ENCODE measurements around the gene STX16.

Gene STX16

DNA sequence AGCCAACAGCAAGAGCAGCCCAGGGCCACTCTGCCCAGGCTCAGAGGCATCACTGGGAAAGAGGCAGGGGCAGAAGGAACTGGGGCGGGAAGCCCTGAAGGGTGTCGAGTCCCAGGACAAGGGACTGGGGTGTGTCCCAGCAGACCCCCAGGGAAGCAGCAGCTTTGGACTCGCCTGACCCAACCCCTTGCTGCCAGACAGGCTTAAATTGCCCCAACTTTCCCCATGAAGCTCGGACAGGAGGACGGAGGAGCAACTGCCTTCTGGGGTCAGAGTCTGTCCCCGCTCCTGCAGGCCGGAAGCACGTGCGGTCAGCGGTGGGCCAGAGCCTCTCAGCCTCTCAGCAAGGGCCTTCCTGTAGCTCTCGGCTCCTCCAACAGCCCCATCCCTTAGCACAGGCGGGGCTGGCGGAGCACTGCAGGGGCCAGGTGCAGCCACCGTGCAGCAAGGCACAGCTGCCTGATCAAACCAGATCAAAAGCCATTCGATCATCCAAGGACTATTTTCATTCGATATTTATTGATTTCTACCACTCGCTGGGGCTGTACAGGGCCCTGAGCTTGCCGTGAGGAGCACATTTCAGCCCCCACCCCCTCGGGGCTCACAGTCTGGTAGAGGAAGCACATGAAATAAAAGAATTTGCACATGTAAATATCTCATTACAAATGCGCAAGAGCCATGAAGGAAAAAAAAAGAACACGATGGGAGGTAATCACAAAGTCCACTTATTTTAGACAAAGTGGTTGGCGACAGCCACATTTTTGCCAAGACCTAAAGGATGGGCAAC, 31.8 kb upstream of the STX16 start:
- DNase-seq = no peak

DNA sequence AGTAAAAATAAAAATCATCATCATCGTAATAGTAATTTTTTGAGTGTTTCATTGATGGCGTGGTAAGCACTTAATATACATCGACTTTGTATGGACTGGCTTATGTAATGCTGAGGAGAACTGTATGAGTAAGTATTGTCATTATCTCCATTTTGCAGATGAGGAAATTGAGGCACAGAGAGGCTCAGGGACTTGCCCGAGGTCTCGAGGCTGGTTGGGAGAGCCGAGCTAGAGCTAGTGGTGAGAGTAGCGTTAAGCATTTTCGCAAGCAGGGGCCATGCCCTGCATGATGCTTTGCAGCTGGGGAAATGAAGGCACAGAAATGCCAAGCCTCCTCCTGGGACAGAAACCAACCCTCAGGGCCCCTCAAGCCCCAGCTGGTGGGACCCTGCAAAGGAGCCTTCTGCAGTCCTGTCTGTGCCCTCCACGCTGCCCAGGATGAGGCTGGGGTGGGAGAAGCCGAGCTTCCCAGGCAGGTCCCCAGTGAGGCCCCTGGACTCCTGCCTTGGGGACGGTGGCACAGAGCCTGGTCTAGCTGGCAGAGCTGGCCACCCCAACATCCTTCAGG, 31.1 kb upstream of the STX16 start:
- DNase-seq = no peak

DNA sequence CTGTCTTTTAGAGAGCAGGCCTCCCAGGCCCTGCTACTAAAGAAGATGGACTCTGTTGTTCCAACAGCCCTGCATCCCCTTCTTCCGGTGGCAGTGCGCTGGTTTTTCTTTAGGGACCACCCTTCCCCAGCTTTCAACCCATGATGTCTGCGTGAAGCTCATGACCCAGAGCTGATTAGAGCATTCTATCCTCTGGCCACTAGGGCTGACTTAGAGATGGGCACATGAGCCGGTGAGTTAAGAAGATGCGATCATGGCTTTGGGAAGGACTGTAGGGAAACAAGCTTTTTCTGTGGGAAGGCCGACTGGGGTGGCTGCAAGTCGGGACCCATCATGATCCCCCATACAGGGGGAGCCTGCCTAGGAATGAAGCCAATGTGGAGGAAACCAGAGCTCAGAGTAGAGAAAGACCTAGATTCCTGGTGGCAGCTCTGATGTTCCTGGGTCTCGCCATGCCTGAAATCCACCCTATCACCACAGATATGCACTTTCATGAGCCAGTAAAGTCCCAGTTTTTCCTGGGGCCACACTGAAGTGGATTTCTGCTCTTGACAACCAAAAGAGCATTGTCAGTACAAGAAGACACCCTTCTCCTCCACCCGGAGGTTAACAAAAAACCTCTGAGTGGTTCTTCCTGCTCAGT, 29.1 kb upstream of the STX16 start:
- no peak for DNase-seq

DNA sequence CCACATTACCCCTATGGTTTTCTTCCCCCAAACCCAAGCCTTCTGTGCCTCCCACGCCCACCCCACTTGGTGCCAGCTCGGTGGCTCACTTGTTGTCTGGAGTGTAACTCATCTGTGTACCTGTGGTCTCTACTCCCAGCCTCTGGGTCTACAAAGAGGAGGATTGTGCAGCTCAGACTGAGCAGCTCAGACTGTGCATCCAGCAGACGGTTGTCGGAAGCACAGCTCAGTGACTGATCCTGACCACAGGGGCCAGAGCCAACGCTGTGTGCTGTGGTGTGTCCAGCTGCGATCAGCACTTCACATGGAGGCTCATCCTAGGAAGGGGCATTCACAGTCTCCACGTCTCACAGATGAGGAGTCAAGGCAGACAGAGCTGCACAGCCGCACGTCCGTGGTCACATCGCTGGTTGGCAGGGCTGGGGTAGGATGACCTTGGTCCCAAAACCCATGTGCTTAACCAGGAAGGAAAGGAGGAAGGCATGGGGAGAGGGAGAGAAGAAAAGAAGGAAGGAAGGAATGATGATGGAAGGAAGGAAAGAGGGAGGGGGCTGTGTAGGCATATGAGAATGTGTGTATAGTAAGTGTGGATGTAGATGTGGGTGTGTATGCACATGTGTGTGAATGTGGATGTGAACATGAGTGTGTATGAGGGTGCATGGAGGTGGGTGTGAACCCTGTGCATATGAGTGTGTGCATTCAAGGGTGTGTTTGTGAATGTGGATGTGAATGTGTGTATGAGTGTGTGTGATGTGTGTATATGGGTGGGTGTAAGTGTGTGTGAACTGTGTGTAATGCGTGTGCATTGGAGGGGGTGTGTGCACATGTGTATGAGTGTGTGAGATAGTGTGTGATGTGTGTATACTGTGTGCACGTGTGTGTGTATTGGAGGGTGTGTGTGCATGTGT, 28.2 kb upstream of the STX16 start:
- no peak for DNase-seq

DNA sequence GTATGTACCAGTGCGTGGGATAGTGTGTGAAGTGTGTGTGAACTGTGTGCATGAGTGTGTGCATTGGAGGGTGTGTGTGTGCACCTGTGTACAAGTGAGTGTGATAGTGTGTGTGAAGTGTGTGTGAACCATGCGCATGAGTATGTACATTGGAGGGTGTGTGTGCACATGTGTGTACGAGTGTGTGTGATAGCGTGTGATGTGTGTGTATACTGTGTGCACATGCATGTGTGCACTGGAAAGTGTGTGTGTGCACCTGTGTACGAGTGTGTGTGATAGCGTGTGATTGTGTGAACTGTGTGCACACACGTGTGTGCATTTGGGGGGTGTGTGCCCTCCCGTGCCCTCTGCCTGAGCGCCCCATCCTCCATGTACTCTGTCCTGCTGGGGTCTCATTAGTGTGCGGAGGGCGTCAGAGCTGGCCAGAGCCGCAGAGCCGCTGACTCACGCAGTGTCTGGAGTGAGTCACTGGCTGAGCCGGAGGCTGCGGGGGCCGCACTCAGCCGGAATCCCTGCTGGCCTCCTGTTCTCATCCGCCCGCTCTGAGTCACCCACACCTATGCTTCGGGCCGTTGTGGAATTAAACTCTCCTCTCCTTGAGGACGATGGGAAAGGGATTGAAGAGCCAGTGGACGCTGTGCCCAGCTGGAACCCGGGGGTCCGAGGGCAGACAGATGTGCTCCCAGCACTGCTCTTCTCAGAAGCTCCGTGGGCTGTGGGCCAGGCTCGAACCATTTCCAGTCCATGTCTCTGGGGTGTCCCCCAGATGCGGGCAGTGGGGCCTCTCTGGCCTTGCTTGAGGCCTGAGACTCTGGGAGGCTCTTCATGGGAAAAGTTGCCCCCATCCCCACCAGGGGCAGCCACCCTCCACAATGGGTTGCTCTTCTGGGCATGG, 27.3 kb upstream of the STX16 start:
- DNase-seq = no peak

DNA sequence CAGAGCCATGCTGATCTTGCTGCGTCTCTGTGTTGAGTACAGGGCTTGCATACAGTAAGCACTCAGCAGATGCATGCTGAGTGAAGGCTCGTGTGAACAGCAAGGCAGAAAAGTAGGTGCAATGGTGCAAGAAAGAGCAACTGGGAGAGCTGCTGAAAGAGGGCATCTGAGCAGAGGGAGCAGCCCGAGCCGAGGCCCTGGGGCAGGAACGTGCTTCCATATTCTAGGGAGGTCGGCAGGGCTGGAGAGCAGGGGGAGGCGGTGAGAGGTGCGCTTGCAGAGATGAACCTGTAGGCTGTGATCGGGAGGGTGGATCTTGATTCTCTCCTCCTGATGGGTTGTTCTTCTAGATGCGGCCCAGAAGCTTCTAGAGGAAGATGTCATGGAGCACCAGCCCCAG, 26.4 kb upstream of the STX16 start:
- DNase-seq = no peak

DNA sequence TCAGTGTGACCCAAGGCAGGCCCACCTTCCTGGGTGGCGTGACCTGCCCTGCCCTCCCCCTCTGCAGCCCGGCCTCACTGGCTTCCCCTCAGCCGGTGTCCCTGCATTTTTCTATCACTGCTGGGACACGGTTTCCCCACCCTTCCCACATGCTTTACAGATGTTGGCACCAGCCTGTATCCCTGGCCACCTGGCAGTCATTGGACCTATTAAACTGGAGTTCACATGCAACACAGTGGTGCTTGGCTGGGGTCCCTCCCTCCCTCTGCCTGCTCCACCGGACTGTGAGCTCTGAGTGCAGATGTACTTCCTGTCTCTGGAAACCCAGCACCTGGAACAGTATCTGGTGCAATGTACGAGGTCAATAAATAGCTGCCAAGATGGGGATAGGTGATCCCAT, 25.5 kb upstream of the STX16 start:
- DNase-seq = no peak

DNA sequence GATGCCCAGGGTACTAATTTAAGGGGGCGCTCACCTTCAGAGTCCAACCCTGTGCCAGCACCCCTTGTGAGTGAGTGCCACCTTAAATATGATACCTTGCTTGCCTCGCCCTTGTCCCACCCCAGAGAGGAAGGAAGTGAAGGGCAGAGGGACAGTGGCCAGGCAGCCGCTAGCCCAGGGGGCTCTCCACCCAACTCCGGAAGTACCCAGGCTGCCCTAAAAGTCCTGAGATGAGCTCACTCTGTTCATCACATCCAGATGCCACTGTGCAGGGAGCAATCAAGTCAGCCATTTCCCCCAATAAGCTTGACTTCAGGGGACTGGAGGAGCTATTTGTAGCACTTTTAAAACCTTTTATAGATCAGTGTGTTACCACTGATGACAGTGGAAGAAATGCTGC, 25.0 kb upstream of the STX16 start:
- DNase-seq = no peak

DNA sequence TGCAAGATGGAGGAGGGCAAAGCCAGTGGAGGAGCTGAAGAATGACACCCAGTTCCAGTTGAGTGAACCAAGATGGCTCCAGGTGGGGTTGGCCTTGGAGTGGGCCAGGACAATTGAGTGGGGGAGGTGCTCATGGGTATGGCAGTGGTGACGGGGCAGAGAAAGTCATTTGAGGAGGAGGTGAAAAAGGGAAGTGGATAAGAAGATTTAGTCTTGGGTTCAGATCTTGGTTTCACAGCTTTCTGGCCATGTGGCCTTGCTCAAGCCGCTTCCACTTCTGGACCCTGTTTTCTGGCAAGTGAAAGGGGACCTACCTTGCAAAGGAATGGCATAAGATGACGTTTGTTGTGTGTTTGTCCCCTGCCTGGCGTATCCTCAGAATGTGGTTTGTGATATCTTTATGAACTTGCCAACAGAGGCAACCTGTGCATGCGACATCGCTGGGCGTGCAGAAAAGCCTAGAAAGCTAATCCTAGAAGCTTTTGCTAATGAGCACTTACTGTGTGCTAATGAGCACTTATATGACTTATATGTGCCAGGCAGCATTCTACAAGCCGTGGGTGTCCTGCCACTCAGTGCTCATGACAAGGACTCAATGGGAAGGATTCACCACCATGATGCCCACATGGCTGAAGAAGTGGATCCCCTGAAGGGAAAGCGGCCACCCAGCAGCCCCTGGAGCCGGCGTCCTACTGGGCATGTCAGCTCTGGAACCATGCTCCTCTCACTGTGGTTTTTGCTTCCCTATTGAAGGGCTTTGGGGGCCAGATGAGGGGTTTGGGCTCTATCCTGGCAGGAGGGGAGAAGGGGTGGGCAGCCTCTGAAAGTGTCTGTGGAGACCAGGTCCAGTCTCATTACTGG, 23.6 kb upstream of the STX16 start:
- no peak for DNase-seq

DNA sequence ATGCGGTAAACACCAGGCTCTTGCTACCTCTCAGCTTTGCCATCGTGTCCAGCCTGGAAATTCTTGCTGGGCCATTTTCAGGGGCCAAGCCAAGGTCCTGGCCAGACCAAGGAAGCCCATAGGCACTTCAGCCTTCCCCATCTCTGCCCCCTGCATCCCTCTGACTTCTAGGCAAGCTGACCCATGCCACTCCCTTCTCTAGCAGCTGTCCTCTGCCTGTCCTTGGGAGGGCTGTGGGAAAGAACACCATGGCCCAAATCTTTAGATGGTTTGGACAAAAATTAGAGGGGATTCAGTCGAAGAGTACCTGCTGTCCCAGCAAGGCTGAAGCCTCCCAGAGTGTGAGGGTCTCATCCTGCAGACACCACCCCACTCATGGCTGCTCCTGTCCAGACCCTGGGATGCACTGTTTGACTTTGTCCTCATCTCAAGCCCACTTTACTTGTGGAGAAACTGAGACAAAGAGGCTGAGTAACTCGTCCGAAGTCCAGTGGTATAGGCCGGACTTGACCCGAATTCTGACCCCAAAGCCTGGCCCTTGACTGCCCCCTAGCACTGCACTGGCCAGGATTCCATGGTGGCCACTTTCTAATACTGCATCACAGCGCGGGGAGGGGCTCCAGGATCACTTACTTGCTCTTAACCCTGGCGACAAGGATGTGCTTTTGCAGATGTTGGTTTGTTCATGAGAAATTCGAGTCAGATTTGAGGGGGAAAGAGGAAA, 22.4 kb upstream of the STX16 start:
- no peak for DNase-seq

DNA sequence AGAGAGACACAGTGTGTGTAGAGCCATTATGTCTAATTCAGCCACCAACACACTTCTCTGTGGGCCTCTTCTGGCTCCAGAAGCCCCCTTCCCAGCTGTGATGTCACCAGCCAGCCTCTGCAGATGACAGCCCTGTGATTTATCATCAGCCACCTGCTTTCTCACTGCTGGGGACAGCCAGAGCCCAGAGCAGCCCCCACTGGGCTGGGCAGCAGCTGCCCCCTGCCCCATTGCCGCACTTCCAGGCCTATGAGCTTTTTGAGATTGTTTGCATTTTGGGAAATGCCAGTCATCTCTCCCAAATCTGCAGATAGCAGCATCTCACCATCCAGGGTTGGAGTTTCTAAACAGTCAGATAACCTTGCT, 21.9 kb upstream of the STX16 start:
- no peak for DNase-seq

DNA sequence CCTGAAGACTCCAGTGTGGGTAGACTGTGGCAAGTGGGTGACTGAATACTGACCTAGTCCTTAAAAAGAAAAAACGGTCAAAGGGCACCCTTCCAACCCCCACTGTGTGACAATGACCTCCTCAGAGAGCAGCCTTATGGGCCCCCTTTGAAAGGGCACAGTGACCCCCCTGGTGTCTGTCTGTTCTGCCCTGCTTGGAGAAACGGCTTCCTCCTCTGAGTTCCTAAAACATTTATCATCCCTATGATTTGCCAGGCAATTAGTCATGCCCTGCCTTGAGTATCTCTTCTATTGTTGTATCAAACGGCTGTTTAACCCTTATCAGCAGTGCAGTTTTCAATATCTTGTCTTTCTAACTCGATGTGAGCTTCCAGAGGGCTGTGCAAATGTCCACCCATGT, 21.0 kb upstream of the STX16 start:
- DNase-seq = no peak

DNA sequence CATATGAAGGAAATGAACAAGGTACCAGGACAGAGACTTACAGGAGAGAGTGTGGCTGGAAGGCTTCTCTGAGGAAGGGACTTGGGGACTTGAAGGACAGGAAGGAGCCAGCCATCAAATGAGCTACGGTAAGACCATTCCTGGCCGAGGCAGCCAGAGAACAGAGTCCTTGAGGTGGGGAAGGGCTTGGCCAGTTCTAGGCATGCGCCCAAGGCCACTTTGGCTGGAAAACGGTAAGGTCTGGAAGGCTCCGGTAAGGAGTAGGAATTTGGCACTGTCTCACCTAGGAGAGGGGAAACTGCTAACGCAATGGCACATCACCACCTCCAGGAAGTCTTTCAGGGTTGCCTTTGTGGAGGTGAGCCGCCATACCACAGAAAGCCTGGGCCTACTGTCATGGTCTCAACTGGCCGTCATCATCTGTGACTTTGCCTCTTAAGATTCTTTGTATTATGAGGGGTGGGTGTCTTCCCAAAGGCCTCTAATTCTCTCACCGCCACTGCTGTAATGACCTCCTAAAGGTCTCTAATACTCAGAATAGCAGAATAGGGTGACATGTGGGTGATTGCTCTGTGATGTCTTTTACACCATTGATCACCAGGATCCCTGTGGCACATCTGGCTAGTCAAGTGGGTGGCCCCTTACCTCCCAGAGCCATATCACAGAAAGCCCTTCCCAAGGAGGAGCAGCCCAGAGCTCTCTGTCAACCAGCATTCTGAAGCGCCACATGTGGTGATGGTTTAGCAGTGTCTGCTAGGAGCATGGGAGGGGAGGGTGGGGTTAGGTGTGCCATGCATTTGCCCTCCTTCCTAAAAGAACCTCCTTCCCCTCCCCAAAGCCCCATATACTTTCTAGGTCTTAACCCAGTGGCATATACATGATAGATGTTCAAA, 17.7 kb upstream of the STX16 start:
- DNase-seq = no peak

DNA sequence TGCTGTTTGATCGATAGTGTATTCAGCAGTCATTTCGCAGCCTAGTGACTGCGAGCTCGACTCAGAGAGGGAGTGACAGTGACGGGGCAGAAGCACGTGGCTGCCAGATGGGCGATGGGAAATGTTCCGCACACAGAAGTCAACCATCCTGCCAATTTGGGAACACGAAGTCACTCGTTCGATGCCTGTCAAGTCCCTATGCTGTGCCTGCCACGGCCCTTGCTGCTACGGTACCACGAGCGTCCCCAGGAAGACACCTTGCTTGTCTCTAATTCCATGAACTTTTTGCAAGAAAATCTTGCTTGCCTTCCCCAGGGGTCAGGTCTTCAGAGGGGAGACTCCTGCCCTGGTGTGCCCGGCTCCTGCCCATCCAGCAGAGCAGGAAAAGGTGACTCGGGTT, 17.0 kb upstream of the STX16 start:
- DNase-seq = no peak

DNA sequence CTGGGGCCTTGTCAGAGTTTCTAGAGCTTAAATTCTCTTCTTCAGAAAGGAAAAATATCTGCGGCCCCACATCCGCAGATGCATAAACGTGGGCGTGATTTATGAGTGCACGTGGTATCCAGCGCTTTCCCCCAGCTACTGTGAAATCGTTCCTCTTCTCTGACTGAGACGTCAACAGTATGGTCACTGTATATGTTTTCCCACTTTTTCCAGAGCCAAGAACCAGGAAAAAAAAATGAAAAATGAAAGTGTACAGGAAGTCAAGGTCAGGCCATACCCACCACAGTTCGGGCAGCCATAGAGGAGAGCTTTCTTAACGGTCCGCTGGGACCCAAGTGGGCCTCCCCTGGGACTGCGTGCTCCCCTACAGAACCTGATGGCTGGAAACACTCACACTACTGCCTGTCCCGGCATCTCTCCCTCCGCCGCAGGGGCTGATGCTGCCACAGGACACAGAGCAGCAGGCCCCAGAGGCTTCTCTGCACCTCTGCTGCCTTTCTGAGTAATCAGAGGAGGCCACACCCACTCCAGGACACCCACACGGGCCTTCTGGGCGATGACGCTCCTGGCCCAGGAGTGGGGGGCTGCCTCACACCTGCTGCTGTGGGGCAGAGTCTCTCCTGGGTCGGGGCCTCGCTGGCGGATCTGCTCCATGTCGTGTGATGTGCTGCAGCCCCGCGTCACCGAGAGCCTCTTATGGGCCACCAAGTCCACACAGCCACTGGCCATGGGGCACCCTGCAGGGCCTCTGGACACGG, 16.4 kb upstream of the STX16 start:
- DNase-seq = no peak

DNA sequence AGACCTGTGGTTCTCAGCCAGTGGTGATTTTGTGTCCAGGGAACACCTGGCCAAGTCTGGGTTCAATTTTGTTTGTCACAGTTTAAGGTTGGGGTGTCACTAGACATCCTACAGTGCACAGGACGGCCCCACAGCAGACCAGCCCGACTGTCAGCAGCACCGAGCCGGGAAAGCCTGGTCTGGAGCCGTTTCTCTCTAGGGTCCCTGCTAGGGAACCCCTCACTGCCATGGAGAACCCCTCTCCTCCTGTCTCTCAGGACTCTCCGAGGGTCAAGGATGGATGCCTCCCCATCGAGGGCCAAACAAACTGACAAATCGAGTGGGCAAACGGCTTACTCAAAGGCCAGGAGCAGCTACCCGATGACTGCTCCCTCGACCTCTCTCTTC, 15.8 kb upstream of the STX16 start:
- no peak for DNase-seq

DNA sequence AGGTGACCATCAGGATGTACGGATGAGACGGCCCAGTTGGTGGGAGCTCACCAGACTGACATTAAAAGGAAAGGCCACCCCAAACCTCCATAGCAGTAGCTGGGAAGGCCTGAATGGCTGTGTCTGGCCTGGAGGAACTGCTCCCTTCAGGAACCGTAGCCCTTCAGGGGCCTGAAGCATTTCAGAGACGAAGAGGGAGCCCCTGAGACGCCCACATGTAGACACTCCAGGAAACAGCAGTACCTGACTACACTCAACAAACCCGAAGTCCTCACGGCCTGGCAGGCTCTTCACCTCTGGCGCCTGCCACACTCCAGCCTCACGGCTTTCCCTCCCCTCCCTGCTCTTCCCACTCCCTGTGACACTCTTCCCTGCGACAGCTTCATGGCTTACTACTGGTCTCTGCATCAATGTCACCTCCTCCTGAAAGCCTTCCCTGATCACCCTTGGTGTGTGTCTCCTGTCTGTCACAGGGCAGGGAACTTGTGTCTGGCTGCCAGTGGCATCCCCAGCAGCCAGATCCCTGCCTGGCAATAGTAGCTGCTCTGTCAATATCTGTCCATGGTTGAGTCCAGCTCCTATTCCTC, 14.6 kb upstream of the STX16 start:
- no peak for DNase-seq

DNA sequence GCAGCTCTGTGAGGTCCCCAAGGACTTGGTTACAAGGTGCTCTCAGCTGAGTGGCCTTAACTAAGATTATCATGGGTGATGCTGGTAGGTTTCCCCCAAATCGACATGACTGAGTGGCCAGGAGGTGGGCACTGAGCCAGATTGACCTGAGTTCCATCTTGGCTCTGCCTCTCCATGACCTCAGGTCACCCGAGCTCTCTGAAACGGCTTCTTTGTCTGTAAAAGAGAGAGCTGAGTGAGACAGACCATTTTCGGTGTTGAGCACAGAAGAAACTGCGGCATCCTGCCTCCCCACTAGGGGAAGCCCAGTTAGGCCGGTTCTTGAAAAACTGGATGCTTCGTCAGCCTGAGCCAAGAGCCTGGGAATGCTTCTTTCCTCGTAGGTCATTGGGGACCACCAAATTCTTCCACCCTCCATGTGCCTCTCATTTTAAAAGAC, 14.1 kb upstream of the STX16 start:
- no peak for DNase-seq

Data from NCI-H510A (cell line).